GM12875 (cell line): ENCODE measurements around the gene PTPA.
A peak's percentile ranks its signal among the peaks of the same experiment; 100 is the strongest.

ENCODE experiments used
- H3K4me3 ChIP-seq: one replicate; pipeline ENCODE4 v1.5.1; 2011; ENCODE audit warnings: low read depth, low read length, control low read depth
- TF ChIP-seq, protein P1 (sequence below): IDR thresholded peaks from 2 replicates; pipeline ENCODE4 v1.5.1; 2011; ENCODE audit warnings: low read depth, mild to moderate bottlenecking, control low read depth, inconsistent platforms, low read length, moderate library complexity, borderline replicate concordance; ENCODE audit not compliant: insufficient read depth

The PTPA gene

DNA sequence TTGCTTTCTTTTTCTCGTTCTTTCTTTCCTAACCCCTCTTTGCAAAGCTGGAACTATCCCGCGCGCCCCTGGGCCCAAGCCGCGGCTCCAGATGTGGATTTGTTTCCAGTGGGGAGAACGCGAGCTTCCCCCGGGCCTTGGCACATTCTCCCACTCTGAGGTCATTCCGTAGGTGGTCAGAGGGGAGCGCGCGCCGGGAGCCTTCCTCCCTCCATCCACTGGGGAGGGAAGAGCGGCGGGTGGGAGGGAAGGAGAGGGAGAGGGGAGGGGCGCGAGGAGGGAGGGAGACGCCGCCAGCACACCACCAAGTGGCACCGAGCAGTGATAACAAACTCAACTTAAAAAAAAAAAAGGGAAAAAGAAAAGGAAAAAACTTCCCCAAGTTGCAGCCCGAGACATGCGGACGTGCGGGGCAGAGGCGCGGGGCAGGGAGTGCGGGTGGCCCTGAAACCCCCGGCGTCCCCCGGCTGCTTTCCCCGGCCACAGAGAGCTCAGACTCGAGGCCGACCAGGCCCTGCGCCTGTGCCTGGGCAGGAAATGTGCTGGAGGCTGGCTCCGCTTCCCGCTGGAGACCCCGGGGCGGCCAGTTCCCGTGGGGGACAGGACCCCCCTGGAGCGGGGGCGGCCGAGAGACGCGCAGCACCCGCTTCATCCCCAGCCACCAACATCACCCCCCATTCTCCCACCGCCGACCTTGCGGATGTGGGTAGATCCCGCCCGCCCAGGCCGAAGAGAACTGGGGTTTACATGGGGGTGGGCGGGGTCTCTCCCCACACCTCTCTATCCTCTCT, 63.7 kb downstream of the PTPA start:
- H3K4me3 ChIP-seq, result peak overlapping the region; percentile 59
- TF ChIP-seq, protein P1, sequence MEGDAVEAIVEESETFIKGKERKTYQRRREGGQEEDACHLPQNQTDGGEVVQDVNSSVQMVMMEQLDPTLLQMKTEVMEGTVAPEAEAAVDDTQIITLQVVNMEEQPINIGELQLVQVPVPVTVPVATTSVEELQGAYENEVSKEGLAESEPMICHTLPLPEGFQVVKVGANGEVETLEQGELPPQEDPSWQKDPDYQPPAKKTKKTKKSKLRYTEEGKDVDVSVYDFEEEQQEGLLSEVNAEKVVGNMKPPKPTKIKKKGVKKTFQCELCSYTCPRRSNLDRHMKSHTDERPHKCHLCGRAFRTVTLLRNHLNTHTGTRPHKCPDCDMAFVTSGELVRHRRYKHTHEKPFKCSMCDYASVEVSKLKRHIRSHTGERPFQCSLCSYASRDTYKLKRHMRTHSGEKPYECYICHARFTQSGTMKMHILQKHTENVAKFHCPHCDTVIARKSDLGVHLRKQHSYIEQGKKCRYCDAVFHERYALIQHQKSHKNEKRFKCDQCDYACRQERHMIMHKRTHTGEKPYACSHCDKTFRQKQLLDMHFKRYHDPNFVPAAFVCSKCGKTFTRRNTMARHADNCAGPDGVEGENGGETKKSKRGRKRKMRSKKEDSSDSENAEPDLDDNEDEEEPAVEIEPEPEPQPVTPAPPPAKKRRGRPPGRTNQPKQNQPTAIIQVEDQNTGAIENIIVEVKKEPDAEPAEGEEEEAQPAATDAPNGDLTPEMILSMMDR, result no peak

DNA sequence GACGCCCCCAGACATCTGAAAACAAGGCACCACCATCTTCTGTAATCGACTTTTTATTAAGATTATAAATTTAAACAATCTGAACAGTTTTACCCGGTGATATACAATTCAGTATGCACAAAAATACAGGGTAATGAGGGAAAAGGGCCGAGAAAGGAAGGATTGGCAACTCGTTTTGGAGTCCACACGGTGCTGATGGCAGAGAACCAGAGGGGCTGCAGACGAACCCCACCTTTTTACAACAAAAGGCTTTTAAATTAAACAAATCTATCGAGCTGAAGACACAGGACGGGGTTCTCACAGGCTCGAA, 64.3 kb downstream of the PTPA start:
- peak overlapping the region; percentile 59 for H3K4me3 ChIP-seq
- TF ChIP-seq, protein P1, result no peak

- peak overlapping the region; percentile 59 for H3K4me3 ChIP-seq
- TF ChIP-seq, protein P1, result no peak
These were observed 64.8 kb downstream of the PTPA start for GRCh38 chr9:129175825-129176633.

- TF ChIP-seq, protein P1, result no peak
- H3K4me3 ChIP-seq, result peak overlapping the region; percentile 47
These were observed 65.7 kb downstream of the PTPA start for GRCh38 chr9:129176701-129177442.

- TF ChIP-seq, protein P1, result no peak
These were observed 66.2 kb downstream of the PTPA start for GRCh38 chr9:129177443-129177790.

DNA sequence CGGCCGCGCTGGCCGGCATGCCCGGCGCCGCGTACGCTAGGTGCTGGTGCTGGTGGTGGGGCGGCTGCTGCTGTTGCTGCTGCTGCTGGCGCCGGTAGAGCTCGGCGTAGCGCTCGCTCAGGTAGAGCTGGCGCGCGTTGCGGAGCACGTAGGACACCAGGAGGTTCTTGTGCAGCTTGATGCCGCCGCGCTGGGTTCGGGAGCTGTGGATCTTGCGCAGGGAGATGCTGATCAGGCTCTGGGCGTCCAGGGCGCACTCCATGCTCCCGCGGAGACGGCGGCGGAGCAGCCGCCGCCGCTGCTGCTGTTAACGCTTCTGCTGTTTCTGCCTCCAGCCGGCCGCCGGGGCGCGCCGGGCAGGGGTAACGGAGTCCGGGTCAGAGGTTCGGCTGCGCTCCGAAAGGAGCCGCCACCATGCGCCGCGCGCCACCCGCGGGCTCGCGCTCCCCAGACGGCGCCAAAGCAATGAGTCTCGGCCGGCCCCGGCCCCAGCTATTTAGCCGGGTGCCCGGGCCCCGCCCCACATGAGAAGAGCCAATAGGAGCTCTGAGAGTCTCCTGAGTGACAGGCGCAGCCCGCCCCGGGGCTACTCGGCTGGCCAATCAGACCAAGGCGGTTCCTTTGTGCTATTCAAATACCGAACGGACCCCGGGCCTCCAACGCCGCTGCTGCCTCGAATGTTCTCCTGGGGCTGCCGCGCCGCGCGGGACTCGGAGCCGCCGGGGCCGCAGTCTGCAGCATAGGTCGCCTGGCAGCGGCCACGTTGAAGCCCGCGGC, 66.8 kb downstream of the PTPA start, which contains the start of gene IER5L:
TSS of gene IER5L (minus strand) at position 471 of the 777 bp plus-strand sequence. CDS start at position 262, 209 bp downstream.
- H3K4me3 ChIP-seq, result peak within 1 kb of the TSS; percentile 48
- TF ChIP-seq, protein P1, result no peak

More at GRCh38 chr9:129177443-129177790, 66.2 kb downstream of the PTPA start:
- H3K4me3 ChIP-seq, result peak overlapping the region; percentile 48
